OCI-LY1 (cell line): ENCODE data around the gene RNF227.

Source experiments
- CTCF ChIP-seq: fragments of 200-600 bp; sonication (generic), shearing (Covaris generic); IDR thresholded peaks from 2 replicates; pipeline ENCODE4 v1.5.1; 2017; ENCODE audit warnings: mild to moderate bottlenecking, antibody characterized with exemption, low read length, moderate library complexity, mixed read lengths
- EZH2 ChIP-seq: fragments of 200-600 bp; sonication (generic), shearing (Covaris generic); IDR thresholded peaks from 2 replicates; pipeline ENCODE4 v1.8.0; 2017; ENCODE audit warnings: borderline replicate concordance, mixed run types, mild to moderate bottlenecking, antibody characterized with exemption, low read length, moderate library complexity, mixed read lengths

DNA sequence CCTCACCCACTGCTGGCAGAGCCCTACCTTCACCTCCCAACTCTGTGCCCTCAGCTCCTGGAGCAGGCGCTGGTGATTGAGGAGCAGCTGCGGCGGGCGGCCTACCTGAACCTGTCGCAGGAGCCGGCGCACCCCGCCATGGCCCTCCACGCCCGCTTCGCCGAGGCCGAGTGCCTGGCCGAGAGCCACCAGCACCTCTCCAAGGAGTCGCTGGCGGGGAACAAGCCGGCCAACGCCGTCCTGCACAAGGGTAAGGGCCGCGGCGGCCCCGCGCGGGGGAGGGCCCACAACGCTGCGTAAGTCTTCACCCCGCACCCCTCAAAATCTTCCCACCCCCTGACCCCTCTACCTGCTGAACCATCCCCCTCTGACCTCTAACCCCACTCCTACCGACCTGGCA is 7.0 kb downstream of the RNF227 start:
- TF ChIP-seq CTCF (no peak), EZH2 (no peak)
